HG03060 (cell line): ENCODE measurements around the gene OSBPL1A.

Source experiments
- ATAC-seq: cut with Tn5 transposase; IDR thresholded peaks from one replicate; pipeline ENCODE4 v1.9.1; 2021; ENCODE audit warnings: low read depth, moderate number of reproducible peaks; ENCODE audit not compliant: unreplicated experiment

Gene OSBPL1A

GRCh38 chr18:24138789-24139616 is 258.6 kb downstream of the OSBPL1A start, which contains the start of gene CABYR:
TSS of gene CABYR (plus strand) at chr18:24139062. CDS start at chr18:24143115, 4,053 bp downstream.
- peak; percentile 74 for ATAC-seq

- no peak for ATAC-seq
Observed at GRCh38 chr18:24138409-24138788, 259.2 kb downstream of the OSBPL1A start.

GRCh38 chr18:24136967-24137373 is 260.7 kb downstream of the OSBPL1A start:
- ATAC-seq = no peak

- ATAC-seq = no peak
Observed at GRCh38 chr18:24130494-24130893, 267.1 kb downstream of the OSBPL1A start.

- no peak for ATAC-seq
Observed at GRCh38 chr18:24128700-24129099, 268.9 kb downstream of the OSBPL1A start.

GRCh38 chr18:24127735-24128134 is 269.9 kb downstream of the OSBPL1A start:
- ATAC-seq = no peak

GRCh38 chr18:24126155-24126961 is 271.3 kb downstream of the OSBPL1A start:
- ATAC-seq = no peak

GRCh38 chr18:24121625-24122024 is 276.0 kb downstream of the OSBPL1A start:
- no peak for ATAC-seq

GRCh38 chr18:24120676-24121075 is 276.9 kb downstream of the OSBPL1A start:
- ATAC-seq = no peak

GRCh38 chr18:24118750-24119577 is 278.7 kb downstream of the OSBPL1A start:
- peak; percentile 73 for ATAC-seq

- no peak for ATAC-seq
Observed at GRCh38 chr18:24115628-24116027, 282.0 kb downstream of the OSBPL1A start.

GRCh38 chr18:24114924-24115549 is 282.6 kb downstream of the OSBPL1A start:
- no peak for ATAC-seq

- ATAC-seq = no peak
Observed at GRCh38 chr18:24112874-24113615, 284.6 kb downstream of the OSBPL1A start.

- ATAC-seq = no peak
Observed at GRCh38 chr18:24112464-24112863, 285.2 kb downstream of the OSBPL1A start.
